ENCODE results near the gene KRT5.

DNA sequence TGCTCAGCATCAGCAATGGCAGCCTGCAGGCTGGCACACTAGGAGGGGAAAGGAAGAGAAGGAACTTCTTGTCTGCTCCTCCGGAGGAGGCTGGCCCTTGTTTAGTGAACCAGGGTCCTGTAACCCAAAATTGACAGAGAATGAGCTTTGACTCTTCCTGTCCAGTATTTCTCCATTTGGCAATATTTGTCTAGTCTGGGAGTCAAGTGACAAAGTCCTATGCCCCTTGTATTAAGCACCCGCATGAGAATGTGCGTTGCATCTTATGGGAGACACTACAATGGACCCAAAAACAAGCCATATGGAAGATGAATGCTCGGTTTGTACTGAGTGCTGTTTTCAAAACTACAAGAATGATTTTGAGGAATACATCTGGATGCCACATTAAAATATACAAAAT, 50.3 kb downstream of the KRT5 start:
- TF ChIP-seq CTCF (IDR thresholded peaks at IDR 0.05 in 8 of 11, conservative IDR thresholded peaks at IDR 0.05 in 3 of 11) (no peak), POLR2A (IDR thresholded peaks at IDR 0.05) (no peak)

Measured in spleen (tissue), 7 donors.